HL-60 (cell line): ENCODE measurements around the gene PRRG1.
A peak's percentile ranks its signal among the peaks of the same experiment; 100 is the strongest.

Experiments used
- DNase-seq, 2 experiments: peaks; one replicate each; pipeline ENCODE4 v3.0.0-alpha.2; 2010 to 2020; ENCODE audit warnings: low read depth in 1 of 2, low spot score in 1 of 2
- H3K27ac ChIP-seq: fragments of 250-450 bp; sonication (Bioruptor Pico); replicated peaks from 2 replicates; pipeline ENCODE4 v1.5.1; 2020; ENCODE audit warnings: mild to moderate bottlenecking, moderate library complexity
- H3K27me3 ChIP-seq: fragments of 250-450 bp; sonication (Bioruptor Pico); 2 replicates; pipeline ENCODE4 v1.5.1; 2021; ENCODE audit warnings: mild to moderate bottlenecking, moderate library complexity; ENCODE audit not compliant: insufficient read depth, poor library complexity, severe bottlenecking
- H3K4me3 ChIP-seq: replicated peaks from 2 replicates; pipeline ENCODE4 v1.5.1; 2011; ENCODE audit warnings: mild to moderate bottlenecking, control low read depth, low read length; ENCODE audit not compliant: insufficient read depth
- CTCF ChIP-seq: IDR thresholded peaks from one replicate; pipeline ENCODE4 v1.5.1; 2011; ENCODE audit warnings: low read length, control low read depth, inconsistent platforms; ENCODE audit not compliant: insufficient read depth
- GABPA ChIP-seq: IDR thresholded peaks from 2 replicates; pipeline ENCODE4 v1.6.1; 2012; ENCODE audit warnings: low read depth
- POLR2AphosphoS5 ChIP-seq: IDR thresholded peaks from 2 replicates; pipeline ENCODE4 v1.6.1; 2012; ENCODE audit warnings: low read depth
- REST ChIP-seq: IDR thresholded peaks from 2 replicates; pipeline ENCODE4 v1.6.1; 2012; ENCODE audit warnings: low read depth; ENCODE audit not compliant: insufficient replicate concordance
- SPI1 ChIP-seq: IDR thresholded peaks from 2 replicates; pipeline ENCODE4 v1.6.1; 2012; ENCODE audit warnings: low read depth, mild to moderate bottlenecking, borderline replicate concordance

The PRRG1 gene

DNA sequence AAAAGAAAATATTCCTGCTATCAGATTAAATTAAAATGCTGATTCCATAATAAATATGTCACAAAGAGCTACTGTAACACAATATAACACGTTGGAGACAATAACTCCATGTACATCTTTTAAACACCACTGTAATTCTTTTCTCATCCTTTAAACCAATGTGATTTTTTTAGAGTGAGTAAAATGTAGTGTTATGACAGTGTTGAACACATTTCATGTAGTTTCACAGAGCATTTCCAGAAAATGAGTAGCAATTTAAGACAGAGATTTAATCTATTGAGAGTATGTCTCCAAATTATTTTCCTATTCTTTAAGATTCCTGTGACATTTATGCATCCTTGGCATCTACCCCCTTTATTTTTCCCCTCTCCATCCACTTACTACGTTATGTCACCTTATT, 17.1 kb upstream of the PRRG1 start:
- TF ChIP-seq REST (no peak), POLR2AphosphoS5 (no peak), SPI1 (no peak), CTCF (no peak), GABPA (no peak)
- Histone ChIP-seq H3K4me3 (no peak overlapping the region), H3K27me3 (no peaks in the 10 kb centered on the region), H3K27ac (no peak overlapping the region)
- no peak for DNase-seq

GRCh38 chrX:37332987-37333658, 16.0 kb upstream of the PRRG1 start:
- TF ChIP-seq SPI1 (no peak), CTCF (no peak), GABPA (no peak), REST (no peak), POLR2AphosphoS5 (no peak)
- DNase-seq = no peak
- no peak overlapping the region for H3K4me3 ChIP-seq
- H3K27ac ChIP-seq = no peak overlapping the region
- H3K27me3 ChIP-seq = no peaks in the 10 kb centered on the region

DNA sequence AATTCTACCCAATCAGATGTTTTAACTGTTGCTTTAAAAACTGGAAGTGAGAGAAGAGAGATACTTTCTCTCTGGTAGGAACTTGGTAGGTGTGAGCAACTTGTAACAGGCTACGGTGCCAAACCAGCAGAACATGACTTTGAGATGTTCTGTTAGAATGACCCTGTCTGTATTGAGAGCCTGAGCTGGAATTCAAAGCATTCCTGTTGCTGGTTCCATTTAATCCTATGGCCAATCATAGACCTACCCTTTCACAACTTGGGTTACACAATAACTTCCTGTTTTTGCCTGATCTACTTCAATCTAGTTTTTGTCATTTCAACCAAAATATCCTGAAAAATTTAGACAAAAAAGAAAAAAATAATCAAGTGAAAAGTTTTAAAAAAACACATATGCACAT, 1.7 kb upstream of the PRRG1 start:
- Histone ChIP-seq H3K27ac (no peak overlapping the region), H3K4me3 (no peak overlapping the region), H3K27me3 (peaks cover 10% of the 10 kb centered on the region)
- DNase-seq = peak in 1 of 2 experiments; percentile 2
- TF ChIP-seq REST (no peak), CTCF (no peak), POLR2AphosphoS5 (no peak), SPI1 (no peak), GABPA (no peak)
